Keratinocyte (primary cell): ENCODE measurements around the gene LTN1.

Experiments used
- CTCF ChIP-seq, 3 experiments: IDR thresholded peaks in 1 of 3; conservative IDR thresholded peaks in 1 of 3; optimal IDR thresholded peaks in 1 of 3; 2 replicates in 2 of 3; 3 replicates in 1 of 3; pipeline versions ENCODE3 to v1.5.1; 2011; ENCODE audit warnings: low read length in 3 of 3, mild to moderate bottlenecking in 3 of 3, moderate library complexity in 2 of 3, control low read depth in 1 of 3, inconsistent platforms in 1 of 3; ENCODE audit not compliant: insufficient read depth in 2 of 3; ENCODE audit errors: extremely low read depth in 1 of 3
- EZH2 ChIP-seq: IDR thresholded peaks from one replicate; pipeline ENCODE4 v1.6.1; 2012; ENCODE audit warnings: inconsistent platforms, mild to moderate bottlenecking, low read length, moderate library complexity

GRCh38 chr21:28884976-28885852 lies 107.5 kb downstream of the LTN1 start:
- no peak for TF ChIP-seq CTCF (optimal IDR thresholded peaks at IDR 0.05 in 1 of 3, IDR thresholded peaks at IDR 0.05 in 1 of 3, conservative IDR thresholded peaks at IDR 0.05 in 1 of 3; ENCODE audit: extremely low read depth in 1 of 3, insufficient read depth in 2 of 3, low read length in 3 of 3)
- TF ChIP-seq EZH2: no peak
